Neural progenitor cell (in vitro differentiated cells): ENCODE measurements around the gene CDA.

ENCODE experiments used
- EZH2 ChIP-seq: fragments of 200-600 bp; sonication (generic); IDR thresholded peaks from 2 replicates; pipeline ENCODE4 v1.6.1; 2017; ENCODE audit warnings: antibody characterized with exemption, mild to moderate bottlenecking, moderate library complexity
- EZH2phosphoT487 ChIP-seq: fragments of 200-600 bp; sonication (generic); IDR thresholded peaks from 2 replicates; pipeline ENCODE4 v1.6.1; 2017; ENCODE audit warnings: antibody characterized with exemption
- TF ChIP-seq, protein P1 (sequence below): fragments of 200-600 bp; sonication (generic); IDR thresholded peaks from 2 replicates; pipeline ENCODE4 v1.5.1; 2017; ENCODE audit warnings: antibody characterized with exemption, mild to moderate bottlenecking

DNA sequence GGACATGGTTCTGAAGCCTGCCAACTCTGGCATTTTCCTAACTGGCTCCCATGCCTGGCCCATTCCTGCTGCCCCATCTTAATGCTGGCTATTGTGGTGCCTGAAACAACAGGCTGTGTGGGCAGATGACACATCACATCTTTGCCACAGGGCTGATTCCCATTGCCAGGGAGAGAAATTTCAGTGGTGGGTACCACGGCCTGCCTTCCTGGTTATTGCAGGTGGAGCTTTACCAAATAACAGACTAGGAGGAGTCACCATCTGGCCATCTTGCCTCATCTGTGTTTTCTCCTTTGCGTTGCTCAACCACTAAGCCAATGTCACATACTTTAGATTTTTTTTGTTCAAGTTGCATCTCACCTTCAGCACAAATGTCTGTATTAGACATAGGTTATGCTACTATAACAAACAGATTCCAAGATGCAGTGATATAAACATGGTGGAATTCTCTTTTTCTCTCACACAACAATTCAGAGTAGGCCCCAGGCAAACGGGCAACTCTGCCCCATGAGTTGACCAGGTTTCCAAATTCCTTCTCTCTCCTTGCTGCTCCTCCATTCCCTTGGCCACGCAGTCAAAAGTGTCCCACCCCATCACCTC, 14.1 kb downstream of the CDA start:
- TF ChIP-seq, protein P1, sequence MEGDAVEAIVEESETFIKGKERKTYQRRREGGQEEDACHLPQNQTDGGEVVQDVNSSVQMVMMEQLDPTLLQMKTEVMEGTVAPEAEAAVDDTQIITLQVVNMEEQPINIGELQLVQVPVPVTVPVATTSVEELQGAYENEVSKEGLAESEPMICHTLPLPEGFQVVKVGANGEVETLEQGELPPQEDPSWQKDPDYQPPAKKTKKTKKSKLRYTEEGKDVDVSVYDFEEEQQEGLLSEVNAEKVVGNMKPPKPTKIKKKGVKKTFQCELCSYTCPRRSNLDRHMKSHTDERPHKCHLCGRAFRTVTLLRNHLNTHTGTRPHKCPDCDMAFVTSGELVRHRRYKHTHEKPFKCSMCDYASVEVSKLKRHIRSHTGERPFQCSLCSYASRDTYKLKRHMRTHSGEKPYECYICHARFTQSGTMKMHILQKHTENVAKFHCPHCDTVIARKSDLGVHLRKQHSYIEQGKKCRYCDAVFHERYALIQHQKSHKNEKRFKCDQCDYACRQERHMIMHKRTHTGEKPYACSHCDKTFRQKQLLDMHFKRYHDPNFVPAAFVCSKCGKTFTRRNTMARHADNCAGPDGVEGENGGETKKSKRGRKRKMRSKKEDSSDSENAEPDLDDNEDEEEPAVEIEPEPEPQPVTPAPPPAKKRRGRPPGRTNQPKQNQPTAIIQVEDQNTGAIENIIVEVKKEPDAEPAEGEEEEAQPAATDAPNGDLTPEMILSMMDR, result no peak
- no peak for TF ChIP-seq EZH2phosphoT487
- TF ChIP-seq EZH2, result no peak
